CD4-positive, alpha-beta T cell treated with Interleukin-15 for 1 hour (primary cell): Measurements from ENCODE around the gene FHIT.

Source experiments
- DNase-seq: peaks from one replicate; pipeline ENCODE4 v3.0.0-alpha.2; 2020

The FHIT gene

GRCh38 chr3:60185161-60185560 lies 1066.1 kb downstream of the FHIT start:
- no peak for DNase-seq

GRCh38 chr3:60182697-60183096 lies 1068.6 kb downstream of the FHIT start:
- DNase-seq, result no peak

- no peak for DNase-seq
These were observed 1072.2 kb downstream of the FHIT start for GRCh38 chr3:60178931-60179653.

GRCh38 chr3:60177726-60178125 lies 1073.5 kb downstream of the FHIT start:
- no peak for DNase-seq

GRCh38 chr3:60176614-60177013 lies 1074.6 kb downstream of the FHIT start:
- DNase-seq, result no peak

GRCh38 chr3:60175680-60176079 lies 1075.6 kb downstream of the FHIT start:
- DNase-seq, result no peak

- DNase-seq, result no peak
These were observed 1081.5 kb downstream of the FHIT start for GRCh38 chr3:60169755-60170154.

- DNase-seq, result no peak
These were observed 1084.1 kb downstream of the FHIT start for GRCh38 chr3:60167186-60167585.

GRCh38 chr3:60160822-60161748 lies 1090.2 kb downstream of the FHIT start:
- DNase-seq, result no peak

- DNase-seq, result no peak
These were observed 1091.0 kb downstream of the FHIT start for GRCh38 chr3:60160111-60160821.

- no peak for DNase-seq
These were observed 1093.2 kb downstream of the FHIT start for GRCh38 chr3:60158035-60158434.

GRCh38 chr3:60154011-60154410 lies 1097.2 kb downstream of the FHIT start:
- no peak for DNase-seq

GRCh38 chr3:60153221-60153999 lies 1097.8 kb downstream of the FHIT start:
- no peak for DNase-seq

GRCh38 chr3:60149501-60149900 lies 1101.8 kb downstream of the FHIT start:
- DNase-seq, result no peak

GRCh38 chr3:60147249-60147950 lies 1103.9 kb downstream of the FHIT start:
- no peak for DNase-seq

- no peak for DNase-seq
These were observed 1105.1 kb downstream of the FHIT start for GRCh38 chr3:60146121-60146520.

- DNase-seq, result no peak
These were observed 1107.2 kb downstream of the FHIT start for GRCh38 chr3:60144071-60144470.

- no peak for DNase-seq
These were observed 1109.2 kb downstream of the FHIT start for GRCh38 chr3:60142009-60142408.

- no peak for DNase-seq
These were observed 1111.1 kb downstream of the FHIT start for GRCh38 chr3:60140160-60140559.

- DNase-seq, result no peak
These were observed 1114.7 kb downstream of the FHIT start for GRCh38 chr3:60136601-60137000.

- DNase-seq, result no peak
These were observed 1115.8 kb downstream of the FHIT start for GRCh38 chr3:60135474-60135873.
